D721Med (cell line): Measurements from ENCODE around the gene AK4.

Experiments used
- DNase-seq: peaks from one replicate; pipeline ENCODE4 v3.0.0; 2011; ENCODE audit warnings: low spot score; ENCODE audit not compliant: insufficient read length
- FAIRE-seq: peaks from 2 replicates; lab custom pipeline; 2011; peaks lifted over from hg19 to GRCh38; lab: Jason Lieb, UNC
- CTCF ChIP-seq: IDR thresholded peaks from 2 replicates; pipeline ENCODE4 v1.5.1; 2012; ENCODE audit warnings: mild to moderate bottlenecking, control low read depth; ENCODE audit not compliant: insufficient read depth; ENCODE audit errors: missing control alignments

Gene AK4

GRCh38 chr1:65164633-65165032, 16.6 kb downstream of the AK4 start:
- no peak for TF ChIP-seq CTCF
- DNase-seq (no peak), FAIRE-seq (no peak)

GRCh38 chr1:65165269-65165993, 17.4 kb downstream of the AK4 start:
- DNase-seq (no peak), FAIRE-seq (no peak)
- no peak for TF ChIP-seq CTCF

GRCh38 chr1:65166572-65167305, 18.7 kb downstream of the AK4 start:
- no peak for DNase-seq
- TF ChIP-seq CTCF: no peak
- FAIRE-seq: no peak

DNA sequence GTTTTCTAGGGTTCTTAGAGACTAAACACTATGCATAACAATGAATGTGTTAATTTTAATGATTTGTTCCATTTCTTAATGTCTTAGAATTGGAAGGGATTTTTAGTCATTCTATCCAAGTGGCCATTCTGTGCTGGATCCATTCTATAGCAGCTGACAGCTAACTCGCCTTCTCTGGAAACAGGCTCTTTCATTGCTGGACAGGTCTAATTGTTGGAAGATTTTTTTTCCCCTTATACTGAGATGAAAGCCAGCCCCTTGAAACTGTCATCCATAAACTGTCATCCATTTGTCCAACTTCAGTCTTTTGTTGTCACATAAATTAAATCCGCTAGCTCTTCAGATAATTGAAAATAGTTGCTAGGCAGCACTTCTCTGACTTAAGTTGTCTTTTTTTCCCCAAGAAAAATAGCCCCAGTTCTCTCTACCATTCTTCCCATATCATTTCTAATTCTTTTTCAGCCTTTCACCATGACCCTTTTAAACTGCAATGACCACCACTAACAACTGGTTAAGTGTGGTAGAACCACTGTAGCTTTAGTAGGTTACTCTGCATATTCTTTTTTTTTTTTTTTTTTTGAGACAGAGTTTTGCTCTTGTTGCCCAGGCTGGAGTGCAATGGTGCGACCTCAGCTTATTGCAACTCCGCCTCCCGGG, 19.7 kb downstream of the AK4 start:
- no peak for TF ChIP-seq CTCF
- DNase-seq: no peak
- no peak for FAIRE-seq

DNA sequence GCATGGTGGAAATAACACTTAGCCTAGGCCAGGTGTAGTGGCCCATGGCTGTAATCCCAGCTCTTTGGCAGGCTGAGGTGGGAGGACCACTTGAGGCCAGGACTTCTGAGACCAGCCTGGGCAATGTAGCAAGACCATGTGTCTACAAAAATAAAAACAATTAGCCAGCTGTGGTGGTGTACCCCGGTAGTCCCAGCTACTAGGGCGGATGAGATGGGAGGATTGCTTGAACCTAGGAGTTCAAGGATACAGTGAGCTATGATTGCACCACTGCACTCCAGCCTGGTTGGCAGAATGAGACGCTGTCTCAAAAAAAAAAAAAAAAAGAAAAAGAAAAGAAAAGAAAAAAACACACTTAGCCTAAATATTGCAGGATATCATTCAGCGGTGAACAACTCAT, 20.9 kb downstream of the AK4 start:
- FAIRE-seq: no peak

GRCh38 chr1:65170511-65171142, 22.6 kb downstream of the AK4 start:
- DNase-seq: no peak
- TF ChIP-seq CTCF: no peak
- no peak for FAIRE-seq

More for the DNA sequence above, 20.9 kb downstream of the AK4 start:
- TF ChIP-seq CTCF: no peak
- no peak for DNase-seq
